ENCODE data around the gene LARP1B. TPM values are rescaled to one million over a fixed set of nuclear protein-coding genes. Genes with fewer than 3 reads are reported as not detected.

LARP1B gene
- total and polyA plus RNA-seq, 2 of the 8 experiments (the other 6 are each of a cell fraction or from before 2014, with no cell fraction given), result 10.6 to 47.0 TPM

GRCh38 chr4:128135391-128135790, 74.3 kb downstream of the LARP1B start:
- no peaks in the 10 kb centered on the region for H3K9me3 ChIP-seq (ENCODE audit: insufficient read depth in 2 of 2, low read depth in 1 of 2, low read length in 1 of 2)
- no peak overlapping the region for H3K4me2 ChIP-seq (ENCODE audit: insufficient read depth in 1 of 2, low read depth in 2 of 2, low read length in 2 of 2)
- ChIA-PET CTCF (ENCODE audit: partially characterized antibody) (no interaction called here), POLR2A (ENCODE audit: partially characterized antibody) (no interaction called here)
- no peaks in the 10 kb centered on the region for H3K79me1 ChIP-seq (ENCODE audit: low read depth, low read length)
- H2BK120ac ChIP-seq (replicated peaks; ENCODE audit: low read depth, low read length), result no peak overlapping the region
- H2BK12ac ChIP-seq (ENCODE audit: low read depth, low read length), result no peak overlapping the region
- DNase-seq (ENCODE audit: low read depth in 1 of 2, low spot score in 2 of 2) (no peak), FAIRE-seq (no peak)
- H3K27me3 ChIP-seq (replicated peaks in 1 of 4; ENCODE audit: control insufficient read depth in 3 of 4, extremely low read depth in 1 of 4, insufficient read depth in 3 of 4, low read length in 3 of 4), result no peaks in the 10 kb centered on the region
- no peak overlapping the region for H4K8ac ChIP-seq (ENCODE audit: extremely low read depth, insufficient read depth, low read length)
- H3K56ac ChIP-seq (replicated peaks; ENCODE audit: insufficient read length, low read depth, low read length), result no peak overlapping the region
- H3K23ac ChIP-seq (ENCODE audit: insufficient read length), result no peak overlapping the region
- no peak for TF ChIP-seq TEAD4 (IDR thresholded peaks at IDR 0.05; ENCODE audit: low read depth, low read length)
- no peak for TF ChIP-seq CREB1 (IDR thresholded peaks at IDR 0.05)
- TF ChIP-seq TCF12 (IDR thresholded peaks at IDR 0.05; ENCODE audit: low read depth, low read length), result no peak
- H3K4ac ChIP-seq (replicated peaks; ENCODE audit: insufficient read length, low read depth, low read length), result no peak overlapping the region
- no peak overlapping the region for H2BK5ac ChIP-seq (ENCODE audit: low read depth, low read length)
- no peak overlapping the region for H2BK15ac ChIP-seq (ENCODE audit: low read length)
- no peak overlapping the region for H2BK20ac ChIP-seq (ENCODE audit: low read length)
- H3K18ac ChIP-seq (ENCODE audit: extremely low read depth, low read length), result no peak overlapping the region
- no peaks in the 10 kb centered on the region for H3K79me2 ChIP-seq (ENCODE audit: control insufficient read depth in 1 of 2, insufficient read depth in 2 of 2, low read length in 2 of 2)
- no peak overlapping the region for H4K5ac ChIP-seq (ENCODE audit: insufficient read length, low read depth, low read length)
- no peak overlapping the region for H3K14ac ChIP-seq (ENCODE audit: insufficient read length)
- no peak overlapping the region for H4K91ac ChIP-seq (replicated peaks; ENCODE audit: insufficient read length, low read length)
- H3K4me1 ChIP-seq (replicated peaks in 1 of 4; ENCODE audit: control insufficient read depth in 3 of 4, insufficient read depth in 4 of 4, low read length in 3 of 4), result no peaks in the 10 kb centered on the region
- WGBS, 2 experiments (ENCODE audit: extremely low coverage in 1 of 2, insufficient coverage in 1 of 2, insufficient read length in 1 of 2, insufficient replicate concordance in 2 of 2, low coverage in 1 of 2, low lambda C conversion rate in 2 of 2, missing lambda C conversion rate in 1 of 2), result 92% methylated on average over 3 of the region's 3 CpGs; no CpG with 5 or more reads in 1 of the 2 experiments
- no peak overlapping the region for H2AK5ac ChIP-seq (ENCODE audit: low read depth, low read length)
- H2AFZ ChIP-seq (ENCODE audit: low read length), result no peak overlapping the region
- no peak overlapping the region for H3K9ac ChIP-seq (replicated peaks in 1 of 4; ENCODE audit: extremely low read depth in 1 of 4, low read depth in 3 of 4, low read length in 3 of 4)
- no peaks in the 10 kb centered on the region for H4K20me1 ChIP-seq (replicated peaks in 1 of 2; ENCODE audit: control insufficient read depth in 1 of 2, insufficient read depth in 2 of 2, low read length in 2 of 2)
- H3K36me3 ChIP-seq (ENCODE audit: control insufficient read depth in 2 of 4, insufficient read depth in 4 of 4, low read length in 3 of 4), result no peaks in the 10 kb centered on the region
- no peaks in the 10 kb centered on the region for H3K23me2 ChIP-seq (ENCODE audit: low read depth, low read length)
- H3K27ac ChIP-seq (ENCODE audit: low read depth, low read length), result no peak overlapping the region
- H3K4me3 ChIP-seq (ENCODE audit: extremely low read depth in 1 of 4, insufficient read depth in 2 of 4, low read depth in 3 of 4, low read length in 4 of 4), result no peak overlapping the region

Measured in H1 (cell line).